ENCODE data around the gene ADAM29.

DNA sequence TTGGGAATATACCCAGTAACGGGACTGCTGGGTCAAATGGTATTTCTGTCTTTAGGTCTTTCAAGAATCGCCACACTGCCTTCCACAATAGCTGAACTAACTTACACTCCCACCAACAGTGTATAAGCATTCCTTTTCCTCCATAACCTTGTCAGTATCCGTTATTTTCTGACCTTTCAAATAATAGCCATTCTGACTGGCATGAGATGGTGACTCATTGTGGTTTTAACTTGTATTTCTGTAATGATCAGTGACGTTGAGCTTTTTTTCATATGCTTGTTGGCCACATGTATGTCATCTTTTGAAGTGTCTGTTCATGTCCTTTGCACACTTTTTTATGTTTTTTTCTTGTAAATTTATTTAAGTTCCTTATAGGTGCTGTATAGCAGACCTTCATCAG, 81.2 kb downstream of the ADAM29 start:
- TF ChIP-seq, protein P1, sequence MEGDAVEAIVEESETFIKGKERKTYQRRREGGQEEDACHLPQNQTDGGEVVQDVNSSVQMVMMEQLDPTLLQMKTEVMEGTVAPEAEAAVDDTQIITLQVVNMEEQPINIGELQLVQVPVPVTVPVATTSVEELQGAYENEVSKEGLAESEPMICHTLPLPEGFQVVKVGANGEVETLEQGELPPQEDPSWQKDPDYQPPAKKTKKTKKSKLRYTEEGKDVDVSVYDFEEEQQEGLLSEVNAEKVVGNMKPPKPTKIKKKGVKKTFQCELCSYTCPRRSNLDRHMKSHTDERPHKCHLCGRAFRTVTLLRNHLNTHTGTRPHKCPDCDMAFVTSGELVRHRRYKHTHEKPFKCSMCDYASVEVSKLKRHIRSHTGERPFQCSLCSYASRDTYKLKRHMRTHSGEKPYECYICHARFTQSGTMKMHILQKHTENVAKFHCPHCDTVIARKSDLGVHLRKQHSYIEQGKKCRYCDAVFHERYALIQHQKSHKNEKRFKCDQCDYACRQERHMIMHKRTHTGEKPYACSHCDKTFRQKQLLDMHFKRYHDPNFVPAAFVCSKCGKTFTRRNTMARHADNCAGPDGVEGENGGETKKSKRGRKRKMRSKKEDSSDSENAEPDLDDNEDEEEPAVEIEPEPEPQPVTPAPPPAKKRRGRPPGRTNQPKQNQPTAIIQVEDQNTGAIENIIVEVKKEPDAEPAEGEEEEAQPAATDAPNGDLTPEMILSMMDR (conservative IDR thresholded peaks at IDR 0.05; ENCODE audit: low read depth in 2 of 2), result no peak
- TF ChIP-seq POLR2AphosphoS5 (IDR thresholded peaks at IDR 0.05; ENCODE audit: low read depth), result no peak

All from GM23338 (cell line).